Measurements from ENCODE around the gene PRICKLE1.

Gene PRICKLE1

DNA sequence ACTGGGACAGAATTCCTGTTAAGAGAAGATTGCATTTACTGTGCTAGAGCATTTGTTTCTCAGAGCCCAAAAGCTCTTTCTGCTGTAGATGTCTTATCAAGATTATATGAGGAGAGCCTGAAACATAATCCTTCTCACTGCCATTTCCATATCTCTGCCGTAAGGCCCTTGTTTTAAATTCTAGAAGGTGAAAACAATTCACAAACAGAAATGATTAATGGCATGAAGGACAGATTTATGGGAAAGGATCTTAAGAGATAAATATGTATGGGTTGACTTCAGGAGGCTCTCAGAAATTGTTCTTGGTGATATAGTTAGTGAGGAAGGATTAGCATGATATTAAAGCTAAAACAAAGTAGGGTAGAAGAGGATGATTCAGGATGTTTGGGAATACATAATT, 40.8 kb upstream of the PRICKLE1 start:
- Histone ChIP-seq H3K4me3 (replicated peaks; ENCODE audit: insufficient read depth, low read length) (no peak overlapping the region), H3K27me3 (ENCODE audit: insufficient read depth, poor library complexity, severe bottlenecking) (no peaks in the 10 kb centered on the region), H3K27ac (replicated peaks) (no peak overlapping the region)
- TF ChIP-seq POLR2AphosphoS5 (IDR thresholded peaks at IDR 0.05; ENCODE audit: low read depth) (no peak), SPI1 (IDR thresholded peaks at IDR 0.05; ENCODE audit: borderline replicate concordance, low read depth) (no peak), GABPA (IDR thresholded peaks at IDR 0.05; ENCODE audit: low read depth) (no peak)
- TF ChIP-seq, protein P1, sequence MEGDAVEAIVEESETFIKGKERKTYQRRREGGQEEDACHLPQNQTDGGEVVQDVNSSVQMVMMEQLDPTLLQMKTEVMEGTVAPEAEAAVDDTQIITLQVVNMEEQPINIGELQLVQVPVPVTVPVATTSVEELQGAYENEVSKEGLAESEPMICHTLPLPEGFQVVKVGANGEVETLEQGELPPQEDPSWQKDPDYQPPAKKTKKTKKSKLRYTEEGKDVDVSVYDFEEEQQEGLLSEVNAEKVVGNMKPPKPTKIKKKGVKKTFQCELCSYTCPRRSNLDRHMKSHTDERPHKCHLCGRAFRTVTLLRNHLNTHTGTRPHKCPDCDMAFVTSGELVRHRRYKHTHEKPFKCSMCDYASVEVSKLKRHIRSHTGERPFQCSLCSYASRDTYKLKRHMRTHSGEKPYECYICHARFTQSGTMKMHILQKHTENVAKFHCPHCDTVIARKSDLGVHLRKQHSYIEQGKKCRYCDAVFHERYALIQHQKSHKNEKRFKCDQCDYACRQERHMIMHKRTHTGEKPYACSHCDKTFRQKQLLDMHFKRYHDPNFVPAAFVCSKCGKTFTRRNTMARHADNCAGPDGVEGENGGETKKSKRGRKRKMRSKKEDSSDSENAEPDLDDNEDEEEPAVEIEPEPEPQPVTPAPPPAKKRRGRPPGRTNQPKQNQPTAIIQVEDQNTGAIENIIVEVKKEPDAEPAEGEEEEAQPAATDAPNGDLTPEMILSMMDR (IDR thresholded peaks at IDR 0.05; ENCODE audit: insufficient read depth, low read length): no peak
- TF ChIP-seq, protein P2, sequence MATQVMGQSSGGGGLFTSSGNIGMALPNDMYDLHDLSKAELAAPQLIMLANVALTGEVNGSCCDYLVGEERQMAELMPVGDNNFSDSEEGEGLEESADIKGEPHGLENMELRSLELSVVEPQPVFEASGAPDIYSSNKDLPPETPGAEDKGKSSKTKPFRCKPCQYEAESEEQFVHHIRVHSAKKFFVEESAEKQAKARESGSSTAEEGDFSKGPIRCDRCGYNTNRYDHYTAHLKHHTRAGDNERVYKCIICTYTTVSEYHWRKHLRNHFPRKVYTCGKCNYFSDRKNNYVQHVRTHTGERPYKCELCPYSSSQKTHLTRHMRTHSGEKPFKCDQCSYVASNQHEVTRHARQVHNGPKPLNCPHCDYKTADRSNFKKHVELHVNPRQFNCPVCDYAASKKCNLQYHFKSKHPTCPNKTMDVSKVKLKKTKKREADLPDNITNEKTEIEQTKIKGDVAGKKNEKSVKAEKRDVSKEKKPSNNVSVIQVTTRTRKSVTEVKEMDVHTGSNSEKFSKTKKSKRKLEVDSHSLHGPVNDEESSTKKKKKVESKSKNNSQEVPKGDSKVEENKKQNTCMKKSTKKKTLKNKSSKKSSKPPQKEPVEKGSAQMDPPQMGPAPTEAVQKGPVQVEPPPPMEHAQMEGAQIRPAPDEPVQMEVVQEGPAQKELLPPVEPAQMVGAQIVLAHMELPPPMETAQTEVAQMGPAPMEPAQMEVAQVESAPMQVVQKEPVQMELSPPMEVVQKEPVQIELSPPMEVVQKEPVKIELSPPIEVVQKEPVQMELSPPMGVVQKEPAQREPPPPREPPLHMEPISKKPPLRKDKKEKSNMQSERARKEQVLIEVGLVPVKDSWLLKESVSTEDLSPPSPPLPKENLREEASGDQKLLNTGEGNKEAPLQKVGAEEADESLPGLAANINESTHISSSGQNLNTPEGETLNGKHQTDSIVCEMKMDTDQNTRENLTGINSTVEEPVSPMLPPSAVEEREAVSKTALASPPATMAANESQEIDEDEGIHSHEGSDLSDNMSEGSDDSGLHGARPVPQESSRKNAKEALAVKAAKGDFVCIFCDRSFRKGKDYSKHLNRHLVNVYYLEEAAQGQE (IDR thresholded peaks at IDR 0.05; ENCODE audit: insufficient replicate concordance, low read depth): no peak
- DNase-seq (ENCODE audit: low read depth in 1 of 2, low spot score in 1 of 2): no peak

- Histone ChIP-seq H3K27me3 (ENCODE audit: insufficient read depth, poor library complexity, severe bottlenecking) (no peaks in the 10 kb centered on the region), H3K4me3 (replicated peaks; ENCODE audit: insufficient read depth, low read length) (no peak overlapping the region), H3K27ac (replicated peaks) (no peak overlapping the region)
- DNase-seq (ENCODE audit: low read depth in 1 of 2, low spot score in 1 of 2): no peak
- TF ChIP-seq, protein P1 (IDR thresholded peaks at IDR 0.05; ENCODE audit: insufficient read depth, low read length): no peak
- TF ChIP-seq POLR2AphosphoS5 (IDR thresholded peaks at IDR 0.05; ENCODE audit: low read depth) (no peak), SPI1 (IDR thresholded peaks at IDR 0.05; ENCODE audit: borderline replicate concordance, low read depth) (no peak), GABPA (IDR thresholded peaks at IDR 0.05; ENCODE audit: low read depth) (no peak)
- TF ChIP-seq, protein P2 (IDR thresholded peaks at IDR 0.05; ENCODE audit: insufficient replicate concordance, low read depth): no peak
Measured at GRCh38 chr12:42627151-42627550, 37.6 kb upstream of the PRICKLE1 start.

GRCh38 chr12:42625611-42626010, 36.1 kb upstream of the PRICKLE1 start:
- no peaks in the 10 kb centered on the region for H3K27me3 ChIP-seq (ENCODE audit: insufficient read depth, poor library complexity, severe bottlenecking)
- no peak overlapping the region for H3K4me3 ChIP-seq (replicated peaks; ENCODE audit: insufficient read depth, low read length)
- H3K27ac ChIP-seq (replicated peaks): no peak overlapping the region
- DNase-seq (ENCODE audit: low read depth in 1 of 2, low spot score in 1 of 2): no peak
- TF ChIP-seq POLR2AphosphoS5 (IDR thresholded peaks at IDR 0.05; ENCODE audit: low read depth): no peak
- no peak for TF ChIP-seq GABPA (IDR thresholded peaks at IDR 0.05; ENCODE audit: low read depth)
- TF ChIP-seq SPI1 (IDR thresholded peaks at IDR 0.05; ENCODE audit: borderline replicate concordance, low read depth): no peak
- TF ChIP-seq, protein P1 (IDR thresholded peaks at IDR 0.05; ENCODE audit: insufficient read depth, low read length): no peak
- TF ChIP-seq, protein P2 (IDR thresholded peaks at IDR 0.05; ENCODE audit: insufficient replicate concordance, low read depth): no peak

Measured in HL-60 (cell line).